Endodermal cell (in vitro differentiated cells): Measurements from ENCODE around the gene OTOP2. TPM values are rescaled to one million over a fixed set of nuclear protein-coding genes. Genes with fewer than 3 reads are reported as not detected.
"Not testable (repeated sequence)": the region's sequence is repeated elsewhere in the genome, so short reads cannot be mapped to it uniquely, and the experiment has no call there.

Experiments
- DNase-seq: peaks from one replicate; pipeline ENCODE4 v3.0.0-alpha.2; 2017
- H3K27ac ChIP-seq: 2 replicates; pipeline ENCODE4 v1.5.1; 2013; ENCODE audit warnings: mild to moderate bottlenecking, low read depth, low read length, moderate library complexity
- H3K27me3 ChIP-seq: 2 replicates; pipeline ENCODE4 v1.6.1; 2013; ENCODE audit warnings: mild to moderate bottlenecking, low read length, moderate library complexity; ENCODE audit not compliant: insufficient read depth, control insufficient read depth, poor library complexity, severe bottlenecking
- H3K36me3 ChIP-seq: 2 replicates; pipeline ENCODE4 v1.7.0; 2013; ENCODE audit warnings: mild to moderate bottlenecking, low read length, moderate library complexity; ENCODE audit not compliant: control insufficient read depth, insufficient read depth
- H3K4me1 ChIP-seq: one replicate; pipeline ENCODE4 v1.7.0; 2013; ENCODE audit warnings: low read length; ENCODE audit not compliant: control insufficient read depth, insufficient read depth
- H3K4me3 ChIP-seq: 2 replicates; pipeline ENCODE4 v1.5.1; 2013; ENCODE audit warnings: mild to moderate bottlenecking, low read length, moderate library complexity
- H3K9ac ChIP-seq: 2 replicates; pipeline ENCODE4 v1.6.1; 2013; ENCODE audit warnings: mild to moderate bottlenecking, low read length, moderate library complexity; ENCODE audit not compliant: poor library complexity, severe bottlenecking; ENCODE audit errors: extremely low read depth
- H3K9me3 ChIP-seq: 2 replicates; pipeline ENCODE4 v1.6.1; 2013; ENCODE audit warnings: mild to moderate bottlenecking, low read length, moderate library complexity; ENCODE audit not compliant: control insufficient read depth
- H3K27ac Mint-ChIP-seq: 2 replicates; pipeline ENCODE4 v1.8.0; 2020; ENCODE audit warnings: mixed read lengths
- H3K27me3 Mint-ChIP-seq: 2 replicates; pipeline ENCODE4 v1.8.0; 2021; ENCODE audit warnings: mild to moderate bottlenecking, mixed read lengths; ENCODE audit not compliant: insufficient read depth
- H3K36me3 Mint-ChIP-seq: 2 replicates; pipeline ENCODE4 v1.8.0; 2020; ENCODE audit warnings: low read depth, mixed read lengths
- H3K4me1 Mint-ChIP-seq: 2 replicates; pipeline ENCODE4 v1.8.0; 2020; ENCODE audit warnings: mixed read lengths
- H3K4me3 Mint-ChIP-seq: 2 replicates; pipeline ENCODE4 v1.8.0; 2020; ENCODE audit warnings: mild to moderate bottlenecking, moderate library complexity, mixed read lengths
- H3K9me3 Mint-ChIP-seq: 2 replicates; pipeline ENCODE4 v1.8.0; 2020; ENCODE audit warnings: mild to moderate bottlenecking, mixed read lengths
- WGBS, 2 experiments: methylation state at CpG; one replicate each; pipeline versions ENCODE4 v1.1.5 to v1.1.7; 2013; ENCODE audit warnings: missing lambda C conversion rate in 2 of 2, mixed read lengths in 1 of 2; ENCODE audit not compliant: insufficient coverage in 1 of 2, insufficient read length in 1 of 2; 5-methylcytosine and 5-hydroxymethylcytosine counted together
- total RNA-seq, 2 donors: library from RNA; stranded (reverse); fragmentation: NEBNext Ultra II Directional in 1 of 2; extraction: Animal tissue kit (Norgen Biotek cat#: 25700) in 1 of 2; gene quantifications; 2 replicates in 1 of 2; 3 replicates in 1 of 2; pipeline ENCODE4 v1.2.1, GENCODE V29; 2021
- TF ChIP-seq, protein P1 (sequence below): fragments of 200-600 bp; sonication (generic); conservative IDR thresholded peaks from 2 replicates; pipeline ENCODE4 v1.5.0; 2021; ENCODE audit warnings: antibody characterized with exemption, mild to moderate bottlenecking

OTOP2 gene
- total RNA-seq, 2 donors from 2014 or later = not detected

DNA sequence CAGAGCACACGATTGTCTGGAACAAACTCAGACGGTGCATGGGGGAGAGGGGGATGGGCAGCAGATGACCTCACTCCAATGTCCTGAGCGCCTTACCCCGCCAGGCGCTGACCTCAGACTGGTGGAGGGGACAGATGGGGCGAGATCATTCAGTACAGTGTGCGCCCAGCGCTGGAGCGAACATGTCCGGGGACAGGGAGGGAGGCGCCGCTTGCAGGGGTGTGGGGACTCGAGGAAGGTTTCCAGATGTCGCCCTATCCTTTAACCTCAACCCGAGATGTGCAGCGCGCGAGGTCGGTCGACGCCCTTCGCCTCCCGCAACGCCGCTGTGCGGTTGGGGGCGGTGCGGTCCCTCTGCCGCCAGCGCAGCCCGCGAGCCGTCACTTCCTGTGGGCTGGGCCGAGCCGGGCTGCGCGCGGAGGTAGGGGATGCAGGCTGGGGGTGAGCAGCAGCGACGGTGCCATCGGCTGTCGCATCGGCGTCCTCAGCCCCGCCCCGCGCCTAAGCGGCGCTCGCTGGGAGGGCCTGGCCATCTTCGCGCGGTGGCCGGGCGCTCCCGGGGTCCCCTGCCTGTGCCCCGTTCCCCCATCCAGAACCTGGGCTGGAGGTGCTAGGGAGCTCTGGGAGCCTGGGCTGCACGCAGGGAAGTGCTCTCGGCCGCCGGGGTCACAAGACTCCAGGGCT lies 58.0 kb downstream of the OTOP2 start:
- Histone ChIP-seq H3K9me3 (no peaks in the 10 kb centered on the region), H3K4me3 (peak overlapping the region; percentile 95), H3K36me3 (no peaks in the 10 kb centered on the region), H3K27ac (peak overlapping the region; percentile 50), H3K9ac (peak overlapping the region; percentile 72), H3K4me1 (peaks cover 4% of the 10 kb centered on the region), H3K27me3 (peaks cover 15% of the 10 kb centered on the region)
- no peaks in the 10 kb centered on the region for H3K9me3 Mint-ChIP-seq
- H3K27me3 Mint-ChIP-seq = peaks cover 17% of the 10 kb centered on the region
- WGBS, 2 experiments = 1 to 2% methylated on average over 18 to 61 of the region's 61 CpGs
- TF ChIP-seq, protein P1, sequence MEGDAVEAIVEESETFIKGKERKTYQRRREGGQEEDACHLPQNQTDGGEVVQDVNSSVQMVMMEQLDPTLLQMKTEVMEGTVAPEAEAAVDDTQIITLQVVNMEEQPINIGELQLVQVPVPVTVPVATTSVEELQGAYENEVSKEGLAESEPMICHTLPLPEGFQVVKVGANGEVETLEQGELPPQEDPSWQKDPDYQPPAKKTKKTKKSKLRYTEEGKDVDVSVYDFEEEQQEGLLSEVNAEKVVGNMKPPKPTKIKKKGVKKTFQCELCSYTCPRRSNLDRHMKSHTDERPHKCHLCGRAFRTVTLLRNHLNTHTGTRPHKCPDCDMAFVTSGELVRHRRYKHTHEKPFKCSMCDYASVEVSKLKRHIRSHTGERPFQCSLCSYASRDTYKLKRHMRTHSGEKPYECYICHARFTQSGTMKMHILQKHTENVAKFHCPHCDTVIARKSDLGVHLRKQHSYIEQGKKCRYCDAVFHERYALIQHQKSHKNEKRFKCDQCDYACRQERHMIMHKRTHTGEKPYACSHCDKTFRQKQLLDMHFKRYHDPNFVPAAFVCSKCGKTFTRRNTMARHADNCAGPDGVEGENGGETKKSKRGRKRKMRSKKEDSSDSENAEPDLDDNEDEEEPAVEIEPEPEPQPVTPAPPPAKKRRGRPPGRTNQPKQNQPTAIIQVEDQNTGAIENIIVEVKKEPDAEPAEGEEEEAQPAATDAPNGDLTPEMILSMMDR = no peak
- peak; percentile 98 for DNase-seq
- peak overlapping the region; percentile 74 for H3K4me3 Mint-ChIP-seq
- peaks cover 6% of the 10 kb centered on the region for H3K4me1 Mint-ChIP-seq
- H3K27ac Mint-ChIP-seq = peak overlapping the region; percentile 97
- no peaks in the 10 kb centered on the region for H3K36me3 Mint-ChIP-seq

DNA sequence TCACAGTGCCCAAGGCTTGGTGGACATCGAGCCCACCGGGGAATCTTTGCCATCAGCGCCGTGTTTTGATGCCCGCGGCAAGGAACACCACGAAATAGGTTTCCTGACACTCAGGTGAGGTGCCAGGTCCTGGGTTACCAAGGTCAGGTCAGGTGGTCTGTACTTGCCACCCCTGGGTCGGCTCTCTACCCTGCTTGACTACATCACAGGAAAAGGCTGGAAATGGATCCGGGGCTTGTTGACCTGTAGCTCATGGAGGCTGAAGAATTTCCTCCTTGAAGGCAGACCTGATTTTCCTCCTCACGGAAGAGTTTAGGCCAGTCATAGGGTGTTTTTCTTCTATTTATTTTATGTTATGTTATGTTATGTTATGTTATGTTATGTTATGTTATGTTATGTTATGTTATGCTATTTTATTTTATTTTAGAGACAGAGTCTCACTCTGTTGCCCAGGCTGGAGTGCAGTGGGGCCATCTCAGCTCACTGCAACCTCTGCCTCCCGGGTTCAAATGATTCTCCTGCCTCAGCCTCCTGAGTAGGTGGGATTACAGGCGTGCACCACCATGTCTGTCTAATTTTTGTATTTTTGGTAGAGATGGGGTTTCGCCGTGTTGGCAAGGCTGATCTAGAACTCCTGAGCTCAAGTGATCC lies 58.7 kb downstream of the OTOP2 start:
- not testable (repeated sequence) for H3K36me3 Mint-ChIP-seq, H3K4me1 ChIP-seq, H3K4me1 Mint-ChIP-seq, DNase-seq, H3K36me3 ChIP-seq, H3K9me3 Mint-ChIP-seq, H3K9me3 ChIP-seq
- H3K4me3 Mint-ChIP-seq = peak overlapping the region; percentile 74
- peak overlapping the region; percentile 94 for H3K27ac Mint-ChIP-seq
- peaks cover 16% of the 10 kb centered on the region for H3K27me3 Mint-ChIP-seq
- Histone ChIP-seq H3K9ac (peak overlapping the region; percentile 72), H3K27me3 (peaks cover 14% of the 10 kb centered on the region), H3K4me3 (peak overlapping the region; percentile 95), H3K27ac (peak overlapping the region; percentile 14)
- WGBS, 2 experiments = 18 to 29% methylated on average over 10 to 14 of the region's 14 CpGs

Other genes with a start within 250 kb of the OTOP2 start
- not detected for gene CD300LF, start 211.3 kb upstream of the OTOP2 start, total RNA-seq
- gene RAB37, start 187.0 kb upstream of the OTOP2 start, total RNA-seq = 1 to 10 TPM; 6.8 to 8.4 TPM
- 100 to 1,000 TPM; 116 to 138 TPM for gene NHERF1, start 175.6 kb upstream of the OTOP2 start, total RNA-seq
- 10 to 100 TPM; 58.3 to 77.3 TPM for gene NAT9, start 147.9 kb upstream of the OTOP2 start, total RNA-seq
- gene GRIN2C, start 64.4 kb upstream of the OTOP2 start, total RNA-seq = under 1 TPM; 0.24 to 0.31 TPM
- 10 to 100 TPM; 17.3 to 19.4 TPM for gene FDXR, start 51.3 kb upstream of the OTOP2 start, total RNA-seq
- 1 to 10 TPM; 4.7 to 5.7 TPM for gene FADS6, start 30.6 kb upstream of the OTOP2 start, total RNA-seq
- under 1 TPM; 0.11 to 0.13 TPM for gene USH1G, start 1.0 kb upstream of the OTOP2 start, total RNA-seq
- gene OTOP3, start 11.6 kb downstream of the OTOP2 start, total RNA-seq = not detected
- gene HID1, start 48.5 kb downstream of the OTOP2 start, total RNA-seq = 10 to 100 TPM in 1 of 2 donors, 1 to 10 TPM in 1; 7.6 to 11.4 TPM
- 10 to 100 TPM; 20.4 to 23.6 TPM for gene CDR2L, start 63.4 kb downstream of the OTOP2 start, total RNA-seq
- 10 to 100 TPM; 29.7 to 30.1 TPM for gene MRPL58, start 88.4 kb downstream of the OTOP2 start, total RNA-seq
- 100 to 1,000 TPM; 244 to 295 TPM for gene ATP5PD, start 122.7 kb downstream of the OTOP2 start, total RNA-seq
- 10 to 100 TPM; 27.7 to 32.8 TPM for gene KCTD2, start 123.0 kb downstream of the OTOP2 start, total RNA-seq
- gene SLC16A5, start 163.7 kb downstream of the OTOP2 start, total RNA-seq = 10 to 100 TPM; 28.8 to 54.0 TPM
- 10 to 100 TPM; 20.0 to 26.6 TPM for gene ARMC7, start 185.7 kb downstream of the OTOP2 start, total RNA-seq
- gene NT5C, start 207.5 kb downstream of the OTOP2 start, total RNA-seq = 10 to 100 TPM; 69.1 to 80.3 TPM
- 100 to 1,000 TPM; 148 to 156 TPM for gene JPT1, start 230.2 kb downstream of the OTOP2 start, total RNA-seq